WERI-Rb-1 (cell line): ENCODE data around the gene ANKRD13C.

Source experiments
- DNase-seq: peaks from one replicate; pipeline ENCODE4 v3.0.0-alpha.2; 2020
- H3K27ac ChIP-seq: fragments of 250-450 bp; sonication (Bioruptor Pico); 2 replicates; pipeline ENCODE4 v1.5.1; 2020; ENCODE audit warnings: mild to moderate bottlenecking, moderate library complexity
- H3K27me3 ChIP-seq: fragments of 250-450 bp; sonication (Bioruptor Pico); 2 replicates; pipeline ENCODE4 v1.5.1; 2021; ENCODE audit warnings: mild to moderate bottlenecking, low read depth, moderate library complexity; ENCODE audit not compliant: insufficient read depth, severe bottlenecking
- H3K36me3 ChIP-seq: fragments of 250-450 bp; sonication (Bioruptor Pico); 2 replicates; pipeline ENCODE4 v1.5.1; 2020; ENCODE audit warnings: mild to moderate bottlenecking, moderate library complexity
- H3K4me3 ChIP-seq: 2 replicates; pipeline ENCODE4 v1.5.1; 2011; ENCODE audit warnings: low read depth, mild to moderate bottlenecking, control low read depth, low read length
- H3K9me3 ChIP-seq: fragments of 250-450 bp; sonication (Bioruptor Pico); 2 replicates; pipeline ENCODE4 v1.5.1; 2021; ENCODE audit warnings: mild to moderate bottlenecking, moderate library complexity; ENCODE audit not compliant: severe bottlenecking
- CTCF ChIP-seq: IDR thresholded peaks from 2 replicates; pipeline ENCODE4 v1.5.1; 2011; ENCODE audit warnings: low read depth, mild to moderate bottlenecking, control low read depth, inconsistent platforms, low read length

The ANKRD13C gene

GRCh38 chr1:70334436-70334835 lies 20.1 kb downstream of the ANKRD13C start:
- Histone ChIP-seq H3K4me3 (no peak overlapping the region), H3K36me3 (peaks cover 8% of the 10 kb centered on the region), H3K27me3 (no peaks in the 10 kb centered on the region), H3K27ac (no peak overlapping the region), H3K9me3 (no peaks in the 10 kb centered on the region)
- TF ChIP-seq CTCF = no peak
- no peak for DNase-seq

- H3K36me3 ChIP-seq = peaks cover 11% of the 10 kb centered on the region
- no peak for DNase-seq
- no peaks in the 10 kb centered on the region for H3K27me3 ChIP-seq
- no peak overlapping the region for H3K27ac ChIP-seq
- no peaks in the 10 kb centered on the region for H3K9me3 ChIP-seq
- TF ChIP-seq CTCF = no peak
- H3K4me3 ChIP-seq = no peak overlapping the region
These were observed 21.3 kb downstream of the ANKRD13C start for GRCh38 chr1:70333245-70333644.

GRCh38 chr1:70331962-70332361 lies 22.6 kb downstream of the ANKRD13C start:
- no peak overlapping the region for H3K4me3 ChIP-seq
- H3K36me3 ChIP-seq = peaks cover 12% of the 10 kb centered on the region
- H3K9me3 ChIP-seq = no peaks in the 10 kb centered on the region
- H3K27ac ChIP-seq = no peak overlapping the region
- DNase-seq = no peak
- no peak for TF ChIP-seq CTCF
- H3K27me3 ChIP-seq = no peaks in the 10 kb centered on the region

DNA sequence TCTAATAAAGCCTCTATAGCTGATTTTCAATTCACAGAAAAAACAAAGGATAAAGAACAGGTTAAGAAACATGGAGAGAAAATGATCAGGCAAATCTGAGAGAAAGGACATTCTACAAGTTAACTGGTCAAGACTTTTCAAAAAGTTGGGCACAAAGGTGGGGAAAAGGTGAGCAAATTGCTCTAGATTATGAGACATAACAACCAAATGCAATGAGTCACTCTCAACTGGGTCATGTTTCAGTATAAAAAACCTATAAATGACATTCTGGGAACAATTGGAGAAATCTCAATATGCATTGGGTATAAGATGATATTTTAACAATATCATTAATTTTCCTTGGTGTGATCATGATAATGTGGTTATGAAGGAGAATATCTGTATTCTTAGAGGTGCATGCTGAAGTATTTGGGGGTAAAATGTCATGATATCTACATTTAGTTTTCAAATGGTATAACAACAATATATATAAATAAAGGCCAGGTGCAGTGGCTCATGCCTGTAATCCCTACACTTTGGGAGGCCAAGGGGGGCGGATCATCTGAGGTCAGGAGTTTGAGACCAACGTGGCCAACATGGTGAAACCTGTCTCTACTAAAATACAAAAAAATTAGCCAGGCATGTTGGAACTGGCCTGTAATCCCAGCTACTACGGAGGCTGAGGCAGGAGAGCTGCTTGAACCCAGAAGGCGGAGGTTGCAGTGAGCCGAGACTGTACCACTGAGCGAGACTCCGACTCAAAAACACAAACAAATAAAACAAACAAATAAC lies 27.0 kb downstream of the ANKRD13C start:
- H3K9me3 ChIP-seq = no peaks in the 10 kb centered on the region
- H3K4me3 ChIP-seq = no peak overlapping the region
- DNase-seq = no peak
- no peak for TF ChIP-seq CTCF
- no peak overlapping the region for H3K27ac ChIP-seq
- no peaks in the 10 kb centered on the region for H3K27me3 ChIP-seq
- peaks cover 3% of the 10 kb centered on the region for H3K36me3 ChIP-seq

DNA sequence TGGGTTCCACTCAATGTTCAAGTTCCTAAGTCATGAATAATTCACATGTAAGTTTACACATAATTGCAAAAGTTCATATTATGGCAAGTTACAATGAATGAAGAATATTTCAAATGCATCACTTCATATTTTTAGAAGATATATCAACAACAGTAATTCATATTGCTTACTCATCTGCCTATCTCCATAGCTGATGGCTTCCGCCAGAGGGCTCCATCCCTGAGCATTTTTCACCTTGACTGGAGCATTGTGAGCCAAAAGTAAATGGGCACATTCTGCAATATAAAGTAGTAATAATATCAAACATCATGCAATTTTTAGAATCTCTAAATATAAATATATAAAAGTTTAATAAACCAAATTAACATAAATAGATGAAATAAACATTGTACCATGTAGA lies 29.8 kb downstream of the ANKRD13C start:
- peaks cover 3% of the 10 kb centered on the region for H3K36me3 ChIP-seq
- TF ChIP-seq CTCF = no peak
- H3K27me3 ChIP-seq = no peaks in the 10 kb centered on the region
- no peak overlapping the region for H3K4me3 ChIP-seq
- no peaks in the 10 kb centered on the region for H3K9me3 ChIP-seq
- DNase-seq = no peak
- H3K27ac ChIP-seq = no peak overlapping the region

GRCh38 chr1:70319750-70320149 lies 34.8 kb downstream of the ANKRD13C start:
- Histone ChIP-seq H3K27ac (no peak overlapping the region), H3K27me3 (no peaks in the 10 kb centered on the region), H3K36me3 (no peaks in the 10 kb centered on the region; the same call in none of the 2 replicates), H3K9me3 (no peaks in the 10 kb centered on the region), H3K4me3 (no peak overlapping the region)
- TF ChIP-seq CTCF = no peak
- DNase-seq = no peak
